Ascending aorta (tissue), 2 donors: ENCODE data around the gene GPC6. TPM values are rescaled to one million over a fixed set of nuclear protein-coding genes. Genes with fewer than 3 reads are reported as not detected.

ENCODE experiments used
- DNase-seq, 2 donors: peaks; one replicate each; pipeline ENCODE4 v3.0.0-alpha.2; 2019; ENCODE audit warnings: low spot score in 2 of 2
- H3K27ac ChIP-seq, 2 donors: fragments of 200-600 bp; sonication (generic); one replicate each; pipeline ENCODE4 v1.5.1; 2016 to 2017; ENCODE audit warnings: mild to moderate bottlenecking in 1 of 2
- H3K27me3 ChIP-seq: fragments of 200-600 bp; sonication (generic); one replicate; pipeline ENCODE4 v1.5.1; 2017
- H3K36me3 ChIP-seq, 2 donors: fragments of 200-600 bp; sonication (generic); one replicate each; pipeline ENCODE4 v1.5.1; 2016
- H3K4me1 ChIP-seq, 2 donors: fragments of 200-600 bp; sonication (generic); one replicate each; pipeline ENCODE4 v1.5.1; 2016 to 2017; ENCODE audit warnings: mild to moderate bottlenecking in 1 of 2
- H3K4me3 ChIP-seq, 2 donors: fragments of 200-600 bp; sonication (generic); one replicate each; pipeline ENCODE4 v1.5.1; 2016 to 2017; ENCODE audit warnings: mild to moderate bottlenecking in 1 of 2
- H3K9me3 ChIP-seq, 2 donors: fragments of 200-600 bp; sonication (generic); one replicate each; pipeline ENCODE4 v1.5.1; 2016
- CTCF ChIP-seq, 3 experiments: fragments of 200-600 bp in 2 of 3; fragments of 450-650 bp in 1 of 3; sonication (generic) in 2 of 3; IDR thresholded peaks; one replicate each; pipeline ENCODE4 v1.5.1; 2016 to 2019; ENCODE audit warnings: antibody characterized with exemption in 3 of 3, mild to moderate bottlenecking in 1 of 3, moderate library complexity in 1 of 3
- intact Hi-C: fragments of 100-400 bp; cut with DNase I; formaldehyde crosslinking; loops from one replicate; pipeline ENCODE4 v1.15.1; 2023
- total RNA-seq: library from RNA; depleted of rRNA; stranded (reverse); fragments of >200 nt; gene quantifications from one replicate; pipeline ENCODE4 v1.1.0, GENCODE V29; 2016

GPC6 gene
- total RNA-seq, 1 donor from 2014 or later = 23.2 TPM

DNA sequence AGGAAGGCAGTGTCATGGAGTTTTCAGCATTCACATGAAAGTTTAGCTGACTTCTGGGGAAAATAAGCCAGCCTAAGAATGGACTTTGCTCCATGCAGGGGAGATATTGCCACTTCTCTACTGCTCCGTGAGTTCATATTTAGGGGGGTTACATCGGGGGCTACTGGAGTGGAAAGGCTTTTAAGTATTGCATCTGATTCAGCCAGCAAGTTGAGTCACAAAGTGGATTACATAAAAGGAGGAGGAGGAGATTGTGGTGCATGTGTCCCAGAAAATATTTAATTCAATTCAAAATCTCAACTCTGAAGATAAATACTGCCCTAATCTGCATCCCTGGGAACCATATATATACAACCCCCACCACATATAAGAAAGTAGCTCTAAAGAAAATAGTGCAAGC, 635.7 kb downstream of the GPC6 start:
- Histone ChIP-seq H3K9me3 (no peaks in the 10 kb centered on the region), H3K36me3 (no peaks in the 10 kb centered on the region), H3K27me3 (no peaks in the 10 kb centered on the region), H3K4me1 (no peaks in the 10 kb centered on the region), H3K4me3 (no peak overlapping the region), H3K27ac (no peak overlapping the region)
- no peak for DNase-seq
- no peak for TF ChIP-seq CTCF (IDR thresholded peaks at IDR 0.05)
- intact Hi-C loops = no loop called here

GRCh38 chr13:93865235-93865634, 638.6 kb downstream of the GPC6 start:
- no peak overlapping the region for H3K27ac ChIP-seq
- no peak overlapping the region for H3K4me3 ChIP-seq
- H3K27me3 ChIP-seq = no peaks in the 10 kb centered on the region
- H3K36me3 ChIP-seq = no peaks in the 10 kb centered on the region
- TF ChIP-seq CTCF (IDR thresholded peaks at IDR 0.05) = no peak
- no peaks in the 10 kb centered on the region for H3K4me1 ChIP-seq
- DNase-seq = no peak
- H3K9me3 ChIP-seq = no peaks in the 10 kb centered on the region
- intact Hi-C loops = no loop called here

DNA sequence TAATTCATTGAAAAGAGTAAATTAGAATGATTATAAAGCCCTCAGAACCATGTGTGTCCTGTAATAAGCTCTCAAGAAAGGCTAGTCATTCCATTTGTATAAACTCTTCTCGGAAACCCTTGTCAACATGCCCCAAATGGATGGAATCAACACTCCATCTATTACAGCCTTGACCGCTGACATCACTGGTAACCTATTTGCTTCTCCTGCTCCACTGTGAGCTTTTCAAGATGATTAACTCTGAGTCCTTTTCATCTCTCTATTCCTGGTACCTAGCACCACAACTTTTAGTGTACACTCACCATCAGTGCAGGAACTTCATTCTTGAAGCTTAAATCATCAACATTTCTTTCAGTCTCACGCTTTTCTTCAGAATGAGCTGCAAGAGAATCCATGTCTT, 640.9 kb downstream of the GPC6 start:
- H3K27me3 ChIP-seq = no peaks in the 10 kb centered on the region
- no peaks in the 10 kb centered on the region for H3K4me1 ChIP-seq
- H3K4me3 ChIP-seq = no peak overlapping the region
- no peak for TF ChIP-seq CTCF (IDR thresholded peaks at IDR 0.05)
- no peaks in the 10 kb centered on the region for H3K9me3 ChIP-seq
- DNase-seq = no peak
- no peaks in the 10 kb centered on the region for H3K36me3 ChIP-seq
- intact Hi-C loops = no loop called here
- H3K27ac ChIP-seq = no peak overlapping the region

- no peak for TF ChIP-seq CTCF (IDR thresholded peaks at IDR 0.05)
- intact Hi-C loops = no loop called here
- H3K4me1 ChIP-seq = no peaks in the 10 kb centered on the region
- DNase-seq = no peak
- no peaks in the 10 kb centered on the region for H3K27me3 ChIP-seq
- H3K9me3 ChIP-seq = no peaks in the 10 kb centered on the region
- H3K4me3 ChIP-seq = no peak overlapping the region
- no peak overlapping the region for H3K27ac ChIP-seq
- no peaks in the 10 kb centered on the region for H3K36me3 ChIP-seq
Observed at GRCh38 chr13:93872376-93872775, 645.8 kb downstream of the GPC6 start.

DNA sequence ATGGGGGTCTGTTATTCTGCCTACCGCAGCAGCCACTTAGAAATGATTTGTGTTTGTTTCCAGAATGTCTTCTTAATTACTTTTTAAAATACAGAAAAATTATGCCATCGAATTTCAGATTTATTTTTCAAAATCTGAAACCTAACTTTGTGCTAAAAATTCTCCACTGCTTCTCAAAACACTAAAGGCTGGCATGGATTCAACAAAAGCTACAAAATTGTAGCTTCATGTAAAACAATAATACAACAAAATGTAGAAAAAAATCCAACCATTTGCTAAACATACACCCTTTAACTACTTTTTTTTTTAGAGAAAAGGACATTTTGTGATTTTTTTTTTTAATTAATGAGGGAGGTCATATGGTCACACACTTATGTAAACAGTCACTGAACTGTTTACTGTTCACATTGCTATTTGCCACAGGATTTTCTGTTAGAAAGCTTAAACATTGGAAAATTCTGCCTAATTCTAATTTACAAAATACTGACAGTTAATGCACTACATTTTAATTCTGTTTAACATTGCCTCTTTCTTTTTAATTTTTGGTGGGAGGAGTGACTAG, 646.3 kb downstream of the GPC6 start:
- TF ChIP-seq CTCF (IDR thresholded peaks at IDR 0.05) = no peak
- intact Hi-C loops = no loop called here
- no peaks in the 10 kb centered on the region for H3K36me3 ChIP-seq
- DNase-seq = no peak
- H3K27ac ChIP-seq = no peak overlapping the region
- no peak overlapping the region for H3K4me3 ChIP-seq
- no peaks in the 10 kb centered on the region for H3K9me3 ChIP-seq
- H3K4me1 ChIP-seq = no peaks in the 10 kb centered on the region
- no peaks in the 10 kb centered on the region for H3K27me3 ChIP-seq

DNA sequence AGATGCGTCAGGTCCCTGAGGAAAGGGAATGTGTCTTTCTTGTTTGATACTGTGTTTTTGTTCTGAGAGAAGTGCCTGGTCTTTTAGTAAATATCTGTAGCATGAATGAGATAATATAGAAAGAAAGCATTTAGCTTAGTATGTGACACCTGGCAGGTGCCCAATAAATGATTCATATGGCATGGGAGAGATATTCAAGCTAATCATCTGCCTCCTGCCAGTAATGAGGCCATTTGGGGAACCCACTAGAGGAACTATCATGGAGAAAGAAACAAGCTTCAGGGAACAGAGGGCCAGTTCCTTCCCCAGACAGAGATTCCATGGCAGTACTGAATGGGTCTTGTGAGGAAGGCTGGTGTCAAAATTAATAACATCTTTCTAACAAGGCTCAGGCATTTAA, 648.9 kb downstream of the GPC6 start:
- Histone ChIP-seq H3K4me3 (no peak overlapping the region), H3K27me3 (no peaks in the 10 kb centered on the region), H3K27ac (no peak overlapping the region), H3K9me3 (peaks cover 0 to 6% of the 10 kb centered on the region in 2 donors), H3K36me3 (no peaks in the 10 kb centered on the region), H3K4me1 (no peaks in the 10 kb centered on the region)
- no peak for TF ChIP-seq CTCF (IDR thresholded peaks at IDR 0.05)
- DNase-seq = no peak
- intact Hi-C loops = no loop called here
